SU-DHL-6 (cell line): ENCODE data around the gene UMAD1.

Experiments
- EZH2phosphoT487 ChIP-seq: fragments of 200-600 bp; sonication (generic), shearing (Covaris generic); conservative IDR thresholded peaks from 2 replicates; pipeline ENCODE4 v1.6.1; 2018; ENCODE audit warnings: mild to moderate bottlenecking, antibody characterized with exemption, low read length, moderate library complexity, mixed read lengths
- TF ChIP-seq, protein P1 (sequence below): fragments of 200-600 bp; sonication (generic); IDR thresholded peaks from one replicate; pipeline ENCODE4 v1.5.1; 2017; ENCODE audit warnings: antibody characterized with exemption, mild to moderate bottlenecking, low read length, moderate library complexity; ENCODE audit not compliant: insufficient read depth, poor library complexity, severe bottlenecking

DNA sequence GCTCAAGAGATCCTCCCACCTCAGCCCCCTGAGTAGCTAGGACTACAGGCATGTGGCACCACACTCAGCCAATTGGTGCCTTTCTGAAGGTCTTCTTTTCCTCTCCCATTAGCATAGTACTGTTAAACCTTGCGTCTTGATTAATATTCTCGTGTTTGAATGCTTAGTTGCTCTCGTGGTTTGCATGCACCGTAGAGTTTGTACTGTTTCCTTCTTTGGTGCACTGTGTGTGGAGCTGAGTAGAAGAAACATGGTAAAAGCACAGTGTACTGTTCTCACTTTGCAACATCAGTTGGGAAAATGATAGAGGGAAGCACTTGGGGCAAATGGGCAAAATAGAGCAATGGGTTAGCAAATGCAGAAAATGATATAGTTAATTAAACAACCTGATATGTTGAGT lies 105.4 kb downstream of the UMAD1 start:
- TF ChIP-seq, protein P1, sequence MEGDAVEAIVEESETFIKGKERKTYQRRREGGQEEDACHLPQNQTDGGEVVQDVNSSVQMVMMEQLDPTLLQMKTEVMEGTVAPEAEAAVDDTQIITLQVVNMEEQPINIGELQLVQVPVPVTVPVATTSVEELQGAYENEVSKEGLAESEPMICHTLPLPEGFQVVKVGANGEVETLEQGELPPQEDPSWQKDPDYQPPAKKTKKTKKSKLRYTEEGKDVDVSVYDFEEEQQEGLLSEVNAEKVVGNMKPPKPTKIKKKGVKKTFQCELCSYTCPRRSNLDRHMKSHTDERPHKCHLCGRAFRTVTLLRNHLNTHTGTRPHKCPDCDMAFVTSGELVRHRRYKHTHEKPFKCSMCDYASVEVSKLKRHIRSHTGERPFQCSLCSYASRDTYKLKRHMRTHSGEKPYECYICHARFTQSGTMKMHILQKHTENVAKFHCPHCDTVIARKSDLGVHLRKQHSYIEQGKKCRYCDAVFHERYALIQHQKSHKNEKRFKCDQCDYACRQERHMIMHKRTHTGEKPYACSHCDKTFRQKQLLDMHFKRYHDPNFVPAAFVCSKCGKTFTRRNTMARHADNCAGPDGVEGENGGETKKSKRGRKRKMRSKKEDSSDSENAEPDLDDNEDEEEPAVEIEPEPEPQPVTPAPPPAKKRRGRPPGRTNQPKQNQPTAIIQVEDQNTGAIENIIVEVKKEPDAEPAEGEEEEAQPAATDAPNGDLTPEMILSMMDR, result no peak
- TF ChIP-seq EZH2phosphoT487, result no peak
